WTC11 (cell line): ENCODE data around the gene HOXD1.

Experiments
- TF ChIP-seq, protein P1 (sequence below): fragments of 200-600 bp; IDR thresholded peaks from 2 replicates; pipeline ENCODE4 v1.8.0; 2022; ENCODE audit warnings: antibody characterized with exemption
- TF ChIP-seq, protein P2 (sequence below): sonication (generic); formaldehyde crosslinking; IDR thresholded peaks from 2 replicates; pipeline ENCODE4 v1.8.0; 2022; ENCODE audit warnings: mild to moderate bottlenecking, missing genetic modification reagents
- TF ChIP-seq, protein P3 (sequence below): sonication (generic); formaldehyde crosslinking; IDR thresholded peaks from 2 replicates; pipeline ENCODE4 v1.8.0; 2023; ENCODE audit warnings: mild to moderate bottlenecking, missing genetic modification reagents
- TF ChIP-seq, protein P4 (sequence below): fragments of 250-450 bp; sonication (Bioruptor Pico); conservative IDR thresholded peaks from 2 replicates; pipeline ENCODE4 v1.9.0; 2021; ENCODE audit warnings: mild to moderate bottlenecking

DNA sequence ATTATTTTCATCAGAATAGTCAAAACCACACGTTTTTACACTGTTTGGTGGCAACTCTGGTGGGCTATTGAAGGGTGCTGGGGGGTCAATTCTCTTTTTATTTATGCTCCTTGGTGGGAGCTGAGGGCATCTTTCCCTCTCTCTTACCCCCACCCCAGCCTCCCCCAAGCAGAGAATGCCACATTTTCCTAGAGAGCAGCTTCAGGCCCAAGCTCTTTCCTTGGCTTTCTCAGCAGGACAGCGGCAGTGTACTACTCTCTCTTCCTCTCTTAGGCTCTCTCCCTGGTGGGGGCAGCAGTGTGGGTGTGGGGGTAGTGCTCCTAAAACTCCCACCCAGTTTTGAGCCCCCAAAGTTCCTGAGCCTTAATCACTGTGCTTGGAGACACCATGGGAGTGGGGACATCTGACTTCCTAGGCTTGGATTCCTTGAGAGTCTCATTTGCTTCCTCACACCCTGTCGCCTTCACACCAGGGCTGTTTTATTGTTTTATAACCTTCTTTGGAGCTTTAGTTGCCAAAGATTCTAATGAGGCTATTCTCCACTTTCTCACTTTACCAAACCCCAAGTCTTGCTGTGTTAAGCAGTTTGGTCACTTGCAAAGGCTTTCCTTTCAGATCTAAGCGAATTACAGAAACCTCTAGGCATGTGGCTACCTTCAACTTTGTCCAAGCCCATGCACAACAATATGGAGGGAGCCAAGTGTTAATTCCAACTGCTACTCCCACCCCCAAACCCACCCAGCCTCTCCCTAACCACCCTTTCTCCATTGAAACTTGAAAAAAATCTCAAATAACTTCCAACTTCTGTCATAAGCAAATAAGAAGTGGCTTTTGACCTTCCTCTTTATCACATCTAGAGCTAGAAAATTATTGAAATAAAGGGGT lies 43.1 kb upstream of the HOXD1 start:
- TF ChIP-seq, protein P1, sequence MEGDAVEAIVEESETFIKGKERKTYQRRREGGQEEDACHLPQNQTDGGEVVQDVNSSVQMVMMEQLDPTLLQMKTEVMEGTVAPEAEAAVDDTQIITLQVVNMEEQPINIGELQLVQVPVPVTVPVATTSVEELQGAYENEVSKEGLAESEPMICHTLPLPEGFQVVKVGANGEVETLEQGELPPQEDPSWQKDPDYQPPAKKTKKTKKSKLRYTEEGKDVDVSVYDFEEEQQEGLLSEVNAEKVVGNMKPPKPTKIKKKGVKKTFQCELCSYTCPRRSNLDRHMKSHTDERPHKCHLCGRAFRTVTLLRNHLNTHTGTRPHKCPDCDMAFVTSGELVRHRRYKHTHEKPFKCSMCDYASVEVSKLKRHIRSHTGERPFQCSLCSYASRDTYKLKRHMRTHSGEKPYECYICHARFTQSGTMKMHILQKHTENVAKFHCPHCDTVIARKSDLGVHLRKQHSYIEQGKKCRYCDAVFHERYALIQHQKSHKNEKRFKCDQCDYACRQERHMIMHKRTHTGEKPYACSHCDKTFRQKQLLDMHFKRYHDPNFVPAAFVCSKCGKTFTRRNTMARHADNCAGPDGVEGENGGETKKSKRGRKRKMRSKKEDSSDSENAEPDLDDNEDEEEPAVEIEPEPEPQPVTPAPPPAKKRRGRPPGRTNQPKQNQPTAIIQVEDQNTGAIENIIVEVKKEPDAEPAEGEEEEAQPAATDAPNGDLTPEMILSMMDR, result no peak
- TF ChIP-seq, protein P2, sequence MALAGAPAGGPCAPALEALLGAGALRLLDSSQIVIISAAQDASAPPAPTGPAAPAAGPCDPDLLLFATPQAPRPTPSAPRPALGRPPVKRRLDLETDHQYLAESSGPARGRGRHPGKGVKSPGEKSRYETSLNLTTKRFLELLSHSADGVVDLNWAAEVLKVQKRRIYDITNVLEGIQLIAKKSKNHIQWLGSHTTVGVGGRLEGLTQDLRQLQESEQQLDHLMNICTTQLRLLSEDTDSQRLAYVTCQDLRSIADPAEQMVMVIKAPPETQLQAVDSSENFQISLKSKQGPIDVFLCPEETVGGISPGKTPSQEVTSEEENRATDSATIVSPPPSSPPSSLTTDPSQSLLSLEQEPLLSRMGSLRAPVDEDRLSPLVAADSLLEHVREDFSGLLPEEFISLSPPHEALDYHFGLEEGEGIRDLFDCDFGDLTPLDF, result no peak
- TF ChIP-seq, protein P3, sequence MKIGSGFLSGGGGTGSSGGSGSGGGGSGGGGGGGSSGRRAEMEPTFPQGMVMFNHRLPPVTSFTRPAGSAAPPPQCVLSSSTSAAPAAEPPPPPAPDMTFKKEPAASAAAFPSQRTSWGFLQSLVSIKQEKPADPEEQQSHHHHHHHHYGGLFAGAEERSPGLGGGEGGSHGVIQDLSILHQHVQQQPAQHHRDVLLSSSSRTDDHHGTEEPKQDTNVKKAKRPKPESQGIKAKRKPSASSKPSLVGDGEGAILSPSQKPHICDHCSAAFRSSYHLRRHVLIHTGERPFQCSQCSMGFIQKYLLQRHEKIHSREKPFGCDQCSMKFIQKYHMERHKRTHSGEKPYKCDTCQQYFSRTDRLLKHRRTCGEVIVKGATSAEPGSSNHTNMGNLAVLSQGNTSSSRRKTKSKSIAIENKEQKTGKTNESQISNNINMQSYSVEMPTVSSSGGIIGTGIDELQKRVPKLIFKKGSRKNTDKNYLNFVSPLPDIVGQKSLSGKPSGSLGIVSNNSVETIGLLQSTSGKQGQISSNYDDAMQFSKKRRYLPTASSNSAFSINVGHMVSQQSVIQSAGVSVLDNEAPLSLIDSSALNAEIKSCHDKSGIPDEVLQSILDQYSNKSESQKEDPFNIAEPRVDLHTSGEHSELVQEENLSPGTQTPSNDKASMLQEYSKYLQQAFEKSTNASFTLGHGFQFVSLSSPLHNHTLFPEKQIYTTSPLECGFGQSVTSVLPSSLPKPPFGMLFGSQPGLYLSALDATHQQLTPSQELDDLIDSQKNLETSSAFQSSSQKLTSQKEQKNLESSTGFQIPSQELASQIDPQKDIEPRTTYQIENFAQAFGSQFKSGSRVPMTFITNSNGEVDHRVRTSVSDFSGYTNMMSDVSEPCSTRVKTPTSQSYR, result no peak
- TF ChIP-seq, protein P4, sequence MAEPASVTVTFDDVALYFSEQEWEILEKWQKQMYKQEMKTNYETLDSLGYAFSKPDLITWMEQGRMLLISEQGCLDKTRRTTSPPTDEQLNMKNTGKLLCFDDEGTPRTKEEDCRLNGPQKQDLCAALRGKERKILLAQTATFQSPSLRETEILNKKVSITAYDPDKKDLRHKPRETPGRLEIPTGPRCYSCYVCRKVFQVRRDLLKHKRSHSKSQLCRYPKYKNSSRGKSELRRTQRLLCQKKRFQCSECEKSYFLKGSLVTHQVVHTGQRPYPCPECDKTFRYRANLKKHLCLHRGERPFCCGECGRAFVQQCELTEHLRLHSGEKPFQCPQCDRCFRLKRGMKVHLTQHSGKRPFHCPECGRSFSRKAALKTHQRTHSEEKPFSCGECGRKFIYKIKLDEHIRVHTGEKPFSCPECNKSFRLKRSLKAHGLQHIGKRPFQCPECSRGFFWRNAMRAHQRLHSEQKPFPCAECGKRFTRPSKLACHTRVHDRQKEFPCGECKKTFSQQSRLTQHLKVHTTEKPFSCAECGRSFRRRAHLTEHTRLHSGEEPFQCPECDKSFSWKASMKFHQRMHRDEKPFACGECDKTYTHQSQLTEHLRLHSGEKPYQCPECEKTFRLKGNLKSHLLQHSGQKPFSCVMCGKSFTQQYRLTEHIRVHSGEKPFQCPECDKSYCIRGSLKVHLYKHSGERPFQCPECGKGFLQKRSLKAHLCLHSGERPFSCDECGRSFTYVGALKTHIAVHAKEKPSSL (CRISPR knock-in tag), result no peak
